Muscle layer of duodenum (tissue), 2 donors: ENCODE data around the gene UBR2.
"Not testable (repeated sequence)": the region's sequence is repeated elsewhere in the genome, so short reads cannot be mapped to it uniquely, and the experiment has no call there.

Experiments
- H3K27ac ChIP-seq: one replicate; pipeline ENCODE4 v1.7.0; 2013; ENCODE audit warnings: mild to moderate bottlenecking, low read length
- H3K27me3 ChIP-seq: one replicate; pipeline ENCODE4 v1.7.0; 2013; ENCODE audit warnings: low read depth, mild to moderate bottlenecking, control low read depth, low read length
- H3K36me3 ChIP-seq, 2 donors: one replicate each; pipeline ENCODE4 v1.7.0; 2013; ENCODE audit warnings: low read length in 2 of 2, control low read depth in 1 of 2, mild to moderate bottlenecking in 1 of 2; ENCODE audit not compliant: insufficient read depth in 2 of 2, control insufficient read depth in 1 of 2
- H3K4me1 ChIP-seq, 2 donors: one replicate each; pipeline ENCODE4 v1.7.0; 2013; ENCODE audit warnings: low read length in 2 of 2, mild to moderate bottlenecking in 2 of 2, control low read depth in 1 of 2, moderate library complexity in 1 of 2; ENCODE audit not compliant: insufficient read depth in 2 of 2, control insufficient read depth in 1 of 2
- H3K4me3 ChIP-seq, 2 donors: one replicate each; pipeline ENCODE4 v1.7.0; 2013; ENCODE audit warnings: low read length in 2 of 2, low read depth in 1 of 2, mild to moderate bottlenecking in 1 of 2
- H3K9me3 ChIP-seq, 2 donors: one replicate each; pipeline ENCODE4 v1.7.0; 2013; ENCODE audit warnings: low read length in 2 of 2, control low read depth in 1 of 2, mild to moderate bottlenecking in 1 of 2; ENCODE audit not compliant: control insufficient read depth in 1 of 2
- donor health status: healthy.

UBR2 gene

DNA sequence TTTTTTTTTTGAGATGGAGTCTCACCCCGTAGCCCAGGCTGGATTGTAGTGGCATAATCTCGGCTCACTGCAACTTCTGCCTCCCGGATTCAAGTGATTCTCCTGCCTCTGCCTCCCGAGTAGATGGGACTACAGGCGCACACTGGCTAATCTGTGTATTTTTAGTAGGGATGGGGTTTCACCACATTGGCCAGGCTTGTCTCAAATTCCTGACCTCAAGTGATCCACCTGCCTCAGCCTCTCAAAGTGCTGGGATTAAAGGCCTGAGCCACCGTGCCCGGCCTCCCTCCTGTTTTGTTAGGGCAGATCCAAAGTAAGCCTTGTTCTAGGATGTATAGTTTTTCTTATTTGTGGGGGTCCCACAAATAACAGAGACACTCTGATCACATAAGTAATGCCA, 12.7 kb downstream of the UBR2 start:
- H3K9me3 ChIP-seq, H3K4me3 ChIP-seq, H3K27ac ChIP-seq, H3K36me3 ChIP-seq, H3K27me3 ChIP-seq: not testable (repeated sequence)
- peaks cover 0 to 23% of the 10 kb centered on the region in 2 donors for H3K4me1 ChIP-seq

- H3K4me3 ChIP-seq: no peak overlapping the region
- H3K27ac ChIP-seq: no peak overlapping the region
- H3K36me3 ChIP-seq: peaks cover 10 to 14% of the 10 kb centered on the region in 2 donors
- H3K9me3 ChIP-seq: no peaks in the 10 kb centered on the region
- no peaks in the 10 kb centered on the region for H3K27me3 ChIP-seq
- no peaks in the 10 kb centered on the region for H3K4me1 ChIP-seq
Measured at GRCh38 chr6:42598300-42598699, 34.5 kb downstream of the UBR2 start.

DNA sequence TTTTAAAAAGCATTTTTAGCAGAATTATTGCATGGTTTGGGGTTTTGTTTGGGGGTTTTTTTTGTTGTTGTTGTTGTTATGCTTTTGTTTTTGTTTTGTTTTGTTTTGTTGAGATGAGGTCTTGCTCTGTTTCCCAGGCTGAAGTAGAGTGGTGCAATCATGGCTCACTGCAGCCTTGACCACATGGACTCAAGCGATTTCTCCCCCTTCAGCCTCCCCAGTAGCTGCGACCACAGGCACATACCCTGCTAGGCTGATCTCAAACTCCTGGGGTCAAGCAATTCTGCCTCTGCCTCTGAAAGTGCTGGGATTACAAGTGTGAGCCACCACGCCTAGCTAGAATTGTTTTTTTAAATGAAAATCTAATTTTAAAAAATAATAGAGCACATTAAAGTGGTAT, 35.7 kb downstream of the UBR2 start:
- Histone ChIP-seq H3K9me3 (no peaks in the 10 kb centered on the region), H3K4me3 (no peak overlapping the region), H3K4me1 (no peaks in the 10 kb centered on the region), H3K27ac (no peak overlapping the region), H3K27me3 (no peaks in the 10 kb centered on the region), H3K36me3 (peaks cover 10 to 14% of the 10 kb centered on the region in 2 donors)

GRCh38 chr6:42604150-42604549, 40.3 kb downstream of the UBR2 start:
- H3K27ac ChIP-seq: no peak overlapping the region
- no peaks in the 10 kb centered on the region for H3K9me3 ChIP-seq
- peaks cover 9 to 20% of the 10 kb centered on the region in 2 donors for H3K36me3 ChIP-seq
- H3K4me3 ChIP-seq: no peak overlapping the region
- H3K4me1 ChIP-seq: no peaks in the 10 kb centered on the region
- no peaks in the 10 kb centered on the region for H3K27me3 ChIP-seq

DNA sequence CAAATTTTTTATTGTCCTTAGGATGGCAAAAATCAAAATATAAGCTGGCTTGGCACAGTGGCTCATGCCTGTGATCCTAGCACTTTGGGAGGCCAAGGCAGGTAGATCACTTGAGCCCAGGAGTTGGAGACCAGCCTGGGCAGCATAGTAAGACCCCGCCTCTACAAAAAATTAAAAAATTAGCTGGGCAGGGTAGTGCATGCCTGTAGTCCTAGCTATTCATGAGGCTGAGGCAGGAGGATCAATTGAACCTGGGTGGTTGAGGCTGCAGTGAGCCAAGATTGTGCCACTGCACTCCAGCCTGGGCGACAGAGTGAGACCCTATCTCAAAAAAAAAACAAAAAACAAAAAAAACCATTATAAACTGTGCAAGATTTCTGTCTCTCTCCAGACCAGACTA, 40.9 kb downstream of the UBR2 start:
- H3K27ac ChIP-seq, H3K27me3 ChIP-seq, H3K4me1 ChIP-seq, H3K4me3 ChIP-seq, H3K9me3 ChIP-seq: not testable (repeated sequence)
- H3K36me3 ChIP-seq: peaks cover 10 to 21% of the 10 kb centered on the region in 2 donors

DNA sequence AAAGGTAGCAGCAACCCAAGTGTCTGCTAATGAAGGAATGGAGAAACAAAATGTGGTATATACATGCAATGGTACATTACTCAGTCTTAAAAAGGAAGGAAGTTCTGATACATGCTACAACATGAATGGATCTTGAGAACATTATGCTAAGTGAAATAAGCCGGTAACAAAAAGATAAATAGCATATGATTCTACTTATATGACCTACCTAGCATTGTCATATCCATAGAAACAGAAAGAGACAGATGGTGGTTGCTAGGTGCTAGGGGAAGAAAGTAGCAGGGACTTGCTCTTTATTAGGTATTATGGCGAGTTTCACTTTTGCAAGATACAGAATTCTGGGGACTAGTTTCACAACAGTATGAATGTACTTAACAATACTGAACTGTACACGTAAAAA, 46.6 kb downstream of the UBR2 start:
- peaks cover 15 to 24% of the 10 kb centered on the region in 2 donors for H3K36me3 ChIP-seq
- no peak overlapping the region for H3K27ac ChIP-seq
- no peaks in the 10 kb centered on the region for H3K9me3 ChIP-seq
- no peak overlapping the region for H3K4me3 ChIP-seq
- H3K27me3 ChIP-seq: no peaks in the 10 kb centered on the region
- no peaks in the 10 kb centered on the region for H3K4me1 ChIP-seq

DNA sequence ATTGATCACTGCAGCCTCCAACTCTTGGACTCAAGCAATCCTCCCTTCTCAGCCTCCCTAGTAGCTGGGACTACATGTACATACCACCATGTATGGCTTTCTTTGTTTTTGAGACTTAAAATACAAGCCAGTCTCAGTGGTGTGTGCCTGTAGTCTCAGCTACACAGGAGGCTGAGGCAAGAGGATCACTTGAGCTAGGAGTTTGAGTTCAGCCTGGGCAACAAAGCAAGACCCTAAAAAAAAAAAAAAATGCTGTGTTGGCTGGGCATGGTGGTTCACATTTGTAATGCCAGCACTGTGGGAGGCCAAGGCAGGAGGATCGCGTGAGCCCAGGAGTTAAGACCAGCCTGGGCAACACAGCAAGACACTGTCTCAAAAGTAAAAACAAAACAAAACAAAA, 51.7 kb downstream of the UBR2 start:
- no peaks in the 10 kb centered on the region for H3K4me1 ChIP-seq
- peaks cover 40 to 46% of the 10 kb centered on the region in 2 donors for H3K36me3 ChIP-seq
- no peaks in the 10 kb centered on the region for H3K27me3 ChIP-seq
- H3K9me3 ChIP-seq: no peaks in the 10 kb centered on the region
- no peak overlapping the region for H3K4me3 ChIP-seq
- no peak overlapping the region for H3K27ac ChIP-seq

GRCh38 chr6:42616716-42617115, 52.9 kb downstream of the UBR2 start:
- Histone ChIP-seq H3K27ac (no peak overlapping the region), H3K36me3 (peaks cover 40 to 46% of the 10 kb centered on the region in 2 donors), H3K4me3 (no peak overlapping the region), H3K4me1 (no peaks in the 10 kb centered on the region), H3K27me3 (no peaks in the 10 kb centered on the region), H3K9me3 (no peaks in the 10 kb centered on the region)

- Histone ChIP-seq H3K36me3 (peaks cover 31 to 43% of the 10 kb centered on the region in 2 donors), H3K27ac (no peak overlapping the region), H3K4me1 (no peaks in the 10 kb centered on the region), H3K4me3 (no peak overlapping the region), H3K27me3 (no peaks in the 10 kb centered on the region), H3K9me3 (no peaks in the 10 kb centered on the region)
Measured at GRCh38 chr6:42618105-42618504, 54.3 kb downstream of the UBR2 start.

DNA sequence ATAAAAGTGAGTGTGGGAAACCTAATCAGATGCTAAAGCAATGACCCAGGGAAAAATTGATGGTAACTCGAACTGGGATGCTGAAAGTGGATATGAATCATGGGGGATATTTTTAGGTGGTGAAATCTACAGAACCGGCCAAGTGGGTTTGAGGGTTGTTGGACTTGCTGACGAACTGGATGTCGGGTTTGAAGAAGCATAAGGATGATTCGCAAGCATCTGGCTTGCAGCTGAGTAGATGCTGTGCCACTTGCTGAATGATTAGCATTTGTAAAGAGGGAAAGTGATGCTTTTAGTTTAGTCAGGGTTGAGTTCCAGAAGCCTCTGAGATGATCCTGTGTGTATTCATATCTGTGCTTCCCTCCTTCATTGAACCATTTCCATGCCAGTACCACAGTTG, 54.9 kb downstream of the UBR2 start:
- Histone ChIP-seq H3K4me1 (no peaks in the 10 kb centered on the region), H3K27ac (no peak overlapping the region), H3K27me3 (no peaks in the 10 kb centered on the region), H3K9me3 (no peaks in the 10 kb centered on the region), H3K36me3 (peaks cover 30 to 43% of the 10 kb centered on the region in 2 donors), H3K4me3 (no peak overlapping the region)

GRCh38 chr6:42619963-42620362, 56.1 kb downstream of the UBR2 start:
- Histone ChIP-seq H3K9me3 (no peaks in the 10 kb centered on the region), H3K4me3 (no peak overlapping the region), H3K36me3 (peaks cover 31 to 46% of the 10 kb centered on the region in 2 donors), H3K4me1 (no peaks in the 10 kb centered on the region), H3K27ac (no peak overlapping the region), H3K27me3 (no peaks in the 10 kb centered on the region)

- Histone ChIP-seq H3K27ac (no peak overlapping the region), H3K4me1 (peaks cover 0 to 7% of the 10 kb centered on the region in 2 donors), H3K36me3 (peaks cover 19 to 22% of the 10 kb centered on the region in 2 donors), H3K9me3 (no peaks in the 10 kb centered on the region), H3K4me3 (no peak overlapping the region), H3K27me3 (no peaks in the 10 kb centered on the region)
Measured at GRCh38 chr6:42624601-42625000, 60.8 kb downstream of the UBR2 start.
